Measurements from ENCODE around the gene RTN3. TPM values are rescaled to one million over a fixed set of nuclear protein-coding genes. Genes with fewer than 3 reads are reported as not detected.

The RTN3 gene
- total RNA-seq, 1 donor from 2014 or later = 116 TPM

- H3K36me3 ChIP-seq = peaks cover 75% of the 10 kb centered on the region
- no peaks in the 10 kb centered on the region for H3K27me3 ChIP-seq
- intact Hi-C loops (cut with DNase I) = no loop called here
- H3K27ac ChIP-seq = no peak overlapping the region
- H3K4me3 ChIP-seq = no peak overlapping the region
- H3K4me1 ChIP-seq = no peaks in the 10 kb centered on the region
- H3K9me3 ChIP-seq = no peaks in the 10 kb centered on the region
- no peak for TF ChIP-seq CTCF (IDR thresholded peaks at IDR 0.05)
- no peak for DNase-seq
- ATAC-seq = no peak
These were observed 38.1 kb upstream of the RTN3 start for GRCh38 chr11:63643205-63643604.

- Histone ChIP-seq H3K4me3 (no peak overlapping the region), H3K9me3 (no peaks in the 10 kb centered on the region), H3K4me1 (no peaks in the 10 kb centered on the region), H3K36me3 (peaks cover 81% of the 10 kb centered on the region), H3K27me3 (no peaks in the 10 kb centered on the region), H3K27ac (no peak overlapping the region)
- no peak for TF ChIP-seq CTCF (IDR thresholded peaks at IDR 0.05)
- no peak for ATAC-seq
- intact Hi-C loops (cut with DNase I) = no loop called here
- no peak for DNase-seq
These were observed 28.6 kb upstream of the RTN3 start for GRCh38 chr11:63652671-63653070.

DNA sequence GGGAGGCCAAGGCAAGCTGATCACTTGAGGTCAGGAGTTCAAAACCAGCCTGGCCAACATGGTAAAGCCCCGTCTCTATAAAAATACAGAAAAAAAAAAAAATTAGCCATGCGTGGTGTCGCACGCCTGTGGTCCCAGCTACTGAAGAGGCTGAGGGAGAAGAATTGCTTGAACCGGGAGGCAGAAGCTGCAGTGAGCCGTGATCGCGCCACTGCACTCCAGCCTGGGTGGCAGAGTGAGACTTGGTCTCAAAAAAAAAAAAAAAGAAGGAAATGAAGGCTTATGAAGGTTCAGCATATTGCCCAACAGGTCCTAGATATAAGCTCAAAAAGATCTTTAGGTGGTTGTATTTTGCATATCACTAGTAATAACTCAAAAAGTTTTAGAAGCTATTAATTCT is 20.3 kb upstream of the RTN3 start:
- intact Hi-C loops (cut with DNase I) = no loop called here
- Histone ChIP-seq H3K27me3 (no peaks in the 10 kb centered on the region), H3K27ac (no peak overlapping the region), H3K9me3 (no peaks in the 10 kb centered on the region), H3K36me3 (peaks cover 21% of the 10 kb centered on the region), H3K4me1 (peaks cover 21% of the 10 kb centered on the region), H3K4me3 (no peak overlapping the region)
- TF ChIP-seq CTCF (IDR thresholded peaks at IDR 0.05) = no peak
- no peak for ATAC-seq
- DNase-seq = no peak

DNA sequence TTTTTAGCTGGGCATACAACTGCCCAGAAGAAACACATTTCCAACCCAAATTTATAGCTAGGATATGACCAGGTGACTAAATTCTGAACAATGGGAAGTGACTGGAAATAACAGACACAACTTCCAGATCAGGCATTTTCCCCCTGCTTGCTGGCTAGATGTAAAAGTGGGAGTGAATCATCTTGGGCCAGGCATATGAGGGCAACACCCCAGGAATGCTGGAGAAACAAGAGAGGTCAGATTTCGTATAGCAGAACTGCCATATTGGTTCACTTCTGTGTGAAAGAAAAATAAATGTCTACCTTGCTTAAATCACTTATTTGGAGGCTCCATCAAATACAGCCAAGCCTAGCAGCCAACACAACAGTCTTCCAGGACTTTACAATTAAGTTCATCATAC is 17.5 kb upstream of the RTN3 start:
- peaks cover 42% of the 10 kb centered on the region for H3K4me1 ChIP-seq
- no peak for ATAC-seq
- H3K36me3 ChIP-seq = peaks cover 2% of the 10 kb centered on the region
- H3K9me3 ChIP-seq = no peaks in the 10 kb centered on the region
- TF ChIP-seq CTCF (IDR thresholded peaks at IDR 0.05) = no peak
- H3K27ac ChIP-seq = no peak overlapping the region
- no peaks in the 10 kb centered on the region for H3K27me3 ChIP-seq
- no peak overlapping the region for H3K4me3 ChIP-seq
- intact Hi-C loops (cut with DNase I) = no loop called here
- no peak for DNase-seq

- Histone ChIP-seq H3K27me3 (no peaks in the 10 kb centered on the region), H3K36me3 (no peaks in the 10 kb centered on the region), H3K27ac (no peak overlapping the region), H3K4me3 (no peak overlapping the region), H3K9me3 (no peaks in the 10 kb centered on the region), H3K4me1 (peaks cover 53% of the 10 kb centered on the region)
- intact Hi-C loops (cut with DNase I) = no loop called here
- DNase-seq (no peak), ATAC-seq (no peak)
- TF ChIP-seq CTCF (IDR thresholded peaks at IDR 0.05) = no peak
These were observed 14.4 kb upstream of the RTN3 start for GRCh38 chr11:63666874-63667273.

Data from upper lobe of right lung (tissue), 1 donor.